HepG2 (cell line): ENCODE data around the gene ACAP2. TPM values are rescaled to one million over a fixed set of nuclear protein-coding genes. Genes with fewer than 3 reads are reported as not detected.

Source experiments
- CBX2 ChIP-seq, 2 experiments: fragments of 200-600 bp in 1 of 2; sonication (generic); formaldehyde crosslinking in 1 of 2; IDR thresholded peaks; 2 replicates each; pipeline versions ENCODE4 v1.7.0 to v1.8.1; 2018 to 2022; ENCODE audit warnings: low read depth in 2 of 2, low read length in 1 of 2, mild to moderate bottlenecking in 1 of 2, missing genetic modification reagents in 1 of 2
- CENPX ChIP-seq: sonication (generic); formaldehyde crosslinking; IDR thresholded peaks from 2 replicates; pipeline ENCODE4 v1.9.0; 2021; ENCODE audit warnings: mild to moderate bottlenecking, missing genetic modification reagents, moderate library complexity
- CHD2 ChIP-seq: IDR thresholded peaks from 2 replicates; pipeline ENCODE4 v1.6.1; 2011; ENCODE audit warnings: low read depth, low read length, improper control_type of control experiment
- E2F5 ChIP-seq: sonication (generic); formaldehyde crosslinking; conservative IDR thresholded peaks from 2 replicates; pipeline ENCODE4 v1.4.0; 2020; ENCODE audit warnings: missing genetic modification reagents
- IRF2 ChIP-seq: IDR thresholded peaks from 2 replicates; pipeline ENCODE4 v1.6.1; 2018; ENCODE audit warnings: missing genetic modification reagents, missing compliant biosample characterization
- JUNB ChIP-seq: sonication (generic); formaldehyde crosslinking; IDR thresholded peaks from 2 replicates; pipeline ENCODE4 v1.8.0; 2022; ENCODE audit warnings: missing genetic modification reagents, mild to moderate bottlenecking, borderline replicate concordance
- KDM3A ChIP-seq: IDR thresholded peaks from 2 replicates; pipeline ENCODE4 v1.6.1; 2018; ENCODE audit warnings: low read depth, missing compliant biosample characterization
- KLF11 ChIP-seq: IDR thresholded peaks from 2 replicates; pipeline ENCODE4 v1.6.1; 2016; ENCODE audit warnings: missing compliant biosample characterization
- MIER2 ChIP-seq: IDR thresholded peaks from 2 replicates; pipeline ENCODE4 v1.6.1; 2016; ENCODE audit warnings: missing biosample characterization, missing genetic modification reagents
- NCOR1 ChIP-seq: fragments of 200-600 bp; sonication (generic); IDR thresholded peaks from 2 replicates; pipeline ENCODE4 v1.7.0; 2017; ENCODE audit warnings: antibody characterized with exemption, low read length, borderline replicate concordance
- PAWR ChIP-seq: sonication (generic); formaldehyde crosslinking; IDR thresholded peaks from 2 replicates; pipeline ENCODE4 v1.4.0; 2020; ENCODE audit warnings: missing genetic modification reagents, mild to moderate bottlenecking, borderline replicate concordance
- PCBP2 ChIP-seq: fragments of 200-400 bp; formaldehyde crosslinking; optimal IDR thresholded peaks from 2 replicates; pipeline ENCODE3; 2018; ENCODE audit warnings: low read length, low read depth; ENCODE audit not compliant: poor library complexity, severe bottlenecking
- PHB2 ChIP-seq: fragments of 450-650 bp; IDR thresholded peaks from 2 replicates; pipeline ENCODE4 v1.6.1; 2018; ENCODE audit not compliant: partially characterized antibody
- REXO4 ChIP-seq: sonication (generic); formaldehyde crosslinking; IDR thresholded peaks from 2 replicates; pipeline ENCODE4 v1.8.0; 2022; ENCODE audit warnings: missing genetic modification reagents, mild to moderate bottlenecking, borderline replicate concordance
- SALL2 ChIP-seq: sonication (generic); formaldehyde crosslinking; IDR thresholded peaks from 2 replicates; pipeline ENCODE4 v1.8.1; 2023; ENCODE audit warnings: mild to moderate bottlenecking, missing genetic modification reagents, inconsistent platforms
- SRSF4 ChIP-seq: fragments of 200-400 bp; formaldehyde crosslinking; IDR thresholded peaks from one replicate; pipeline ENCODE4 v1.6.1; 2018; ENCODE audit warnings: mild to moderate bottlenecking, low read depth, low read length, moderate library complexity; ENCODE audit not compliant: poor library complexity, severe bottlenecking
- TBL1XR1 ChIP-seq: fragments of 150-350 bp; IDR thresholded peaks from 2 replicates; pipeline ENCODE4 v1.6.1; 2014; ENCODE audit warnings: borderline replicate concordance, low read length; ENCODE audit not compliant: partially characterized antibody
- THAP7 ChIP-seq: sonication (generic); formaldehyde crosslinking; IDR thresholded peaks from 2 replicates; pipeline ENCODE4 v1.8.1; 2023; ENCODE audit warnings: mild to moderate bottlenecking, missing genetic modification reagents
- ZFY ChIP-seq: sonication (generic); formaldehyde crosslinking; IDR thresholded peaks from 2 replicates; pipeline ENCODE4 v1.4.0; 2020; ENCODE audit warnings: missing genetic modification reagents
- ZNF143 ChIP-seq: sonication (generic); formaldehyde crosslinking; IDR thresholded peaks from 2 replicates; pipeline ENCODE4 v1.4.0; 2020; ENCODE audit warnings: missing genetic modification reagents
- ZNF224 ChIP-seq: sonication (generic); formaldehyde crosslinking; IDR thresholded peaks from 2 replicates; pipeline ENCODE4 v1.5.0; 2020; ENCODE audit warnings: mild to moderate bottlenecking, missing genetic modification reagents
- ZNF235 ChIP-seq: sonication (generic); formaldehyde crosslinking; IDR thresholded peaks from 2 replicates; pipeline ENCODE4 v1.8.1; 2023; ENCODE audit warnings: mild to moderate bottlenecking, missing genetic modification reagents, borderline replicate concordance
- ZNF263 ChIP-seq: sonication (generic); formaldehyde crosslinking; IDR thresholded peaks from 2 replicates; pipeline ENCODE4 v1.4.0; 2020; ENCODE audit warnings: missing genetic modification reagents
- ZNF292 ChIP-seq: sonication (generic); formaldehyde crosslinking; IDR thresholded peaks from 2 replicates; pipeline ENCODE4 v1.8.1; 2022; ENCODE audit warnings: mild to moderate bottlenecking, low read depth, missing genetic modification reagents, borderline replicate concordance
- ZNF34 ChIP-seq: sonication (generic); formaldehyde crosslinking; IDR thresholded peaks from 2 replicates; pipeline ENCODE4 v1.4.0; 2020; ENCODE audit warnings: mild to moderate bottlenecking, missing genetic modification reagents, borderline replicate concordance
- ZNF552 ChIP-seq: sonication (generic); formaldehyde crosslinking; IDR thresholded peaks from 2 replicates; pipeline ENCODE4 v1.9.0; 2022; ENCODE audit warnings: missing genetic modification reagents, mild to moderate bottlenecking, borderline replicate concordance
- ZNF597 ChIP-seq: sonication (generic); formaldehyde crosslinking; IDR thresholded peaks from 2 replicates; pipeline ENCODE4 v1.5.0; 2020; ENCODE audit warnings: missing genetic modification reagents
- ZNF615 ChIP-seq: sonication (generic); formaldehyde crosslinking; IDR thresholded peaks from 2 replicates; pipeline ENCODE4 v1.5.0; 2020; ENCODE audit warnings: mild to moderate bottlenecking, missing genetic modification reagents, borderline replicate concordance
- ZNF841 ChIP-seq: sonication (generic); formaldehyde crosslinking; IDR thresholded peaks from 2 replicates; pipeline ENCODE4 v1.8.1; 2023; ENCODE audit warnings: missing genetic modification reagents, borderline replicate concordance
- polyA plus RNA-seq, 8 experiments: library from polyadenylated mRNA; depleted of rRNA in 3 of 8; stranded (reverse) in 7 of 8; unstranded in 1 of 8; fragments of >200 nt; fragmentation: Illumina TruSeq in 4 of 8; extraction: Trizol in 4 of 8; gene quantifications; 2 replicates each; pipeline versions ENCODE4 v1.2.1 to v1.2.3, GENCODE V29; 2011 to 2016; ENCODE audit warnings: low read depth in 4 of 8, missing spikeins in 1 of 8, mixed read lengths in 1 of 8; ENCODE audit not compliant: insufficient read depth in 1 of 8
- total RNA-seq, 5 experiments: library from RNA; depleted of rRNA; stranded (reverse); fragments of >200 nt; fragmentation: Illumina TruSeq; extraction: Trizol; gene quantifications; 2 replicates each; pipeline ENCODE4 v1.2.3, GENCODE V29; 2016; ENCODE audit warnings: low read depth in 1 of 5

The ACAP2 gene
- total and polyA plus RNA-seq, 2 of the 13 experiments (the other 11 are each of a cell fraction or from before 2014, with no cell fraction given) = 7.3 to 23.9 TPM

GRCh38 chr3:195259475-195260279 lies 183.1 kb downstream of the ACAP2 start (continued):
- TF ChIP-seq E2F5 (CRISPR knock-in tag) = 0 out of 2 replicates have a peak, but pooled peaks have one; percentile 1
- no peak for TF ChIP-seq NCOR1
- peak; percentile 98 for TF ChIP-seq ZFY (CRISPR knock-in tag)
- peak; percentile 86 for TF ChIP-seq ZNF263 (CRISPR knock-in tag)
- TF ChIP-seq MIER2 (CRISPR knock-in tag) = no peak
- no peak for TF ChIP-seq ZNF143 (CRISPR knock-in tag)
- TF ChIP-seq SRSF4 = no peak
- TF ChIP-seq ZNF552 (CRISPR knock-in tag) = no peak
- TF ChIP-seq IRF2 (CRISPR knock-in tag) = peak; percentile 34
- TF ChIP-seq CBX2 (IDR thresholded peaks at IDR 0.05; ENCODE audit: low read depth, low read length) = no peak
- no peak for TF ChIP-seq CBX2 (CRISPR knock-in tag; IDR thresholded peaks at IDR 0.05; ENCODE audit: low read depth)
- no peak for TF ChIP-seq ZNF597 (CRISPR knock-in tag)
- TF ChIP-seq TBL1XR1 = no peak
- no peak for TF ChIP-seq KDM3A
- no peak for TF ChIP-seq ZNF615 (CRISPR knock-in tag)
- TF ChIP-seq JUNB = no peak
- no peak; the same call in 1 of the 2 replicates for TF ChIP-seq SALL2 (CRISPR knock-in tag)
- 0 out of 2 replicates have a peak, but pooled peaks have one; percentile 58 for TF ChIP-seq PAWR (CRISPR knock-in tag)
- peak; percentile 95 for TF ChIP-seq ZNF224
- peak; percentile 84; the same call in 1 of the 2 replicates for TF ChIP-seq ZNF34 (CRISPR knock-in tag)
- TF ChIP-seq ZNF292 = peak; percentile 49
- no peak for TF ChIP-seq CENPX
- TF ChIP-seq THAP7 = peak; percentile 63; the same call in 1 of the 2 replicates
- no peak for TF ChIP-seq CHD2
- TF ChIP-seq PCBP2 = no peak
- TF ChIP-seq REXO4 (CRISPR knock-in tag) = no peak
- TF ChIP-seq ZNF235 (CRISPR knock-in tag) = peak; percentile 66; the same call in 1 of the 2 replicates
- peak; percentile 33; the same call in 1 of the 2 replicates for TF ChIP-seq KLF11 (CRISPR knock-in tag)
- TF ChIP-seq ZNF841 = peak; percentile 74; the same call in 1 of the 2 replicates
- TF ChIP-seq PHB2 = no peak
